ENCODE data around the gene FN1. TPM values are rescaled to one million over a fixed set of nuclear protein-coding genes. Genes with fewer than 3 reads are reported as not detected.

The FN1 gene
- total RNA-seq, 1 experiment from 2014 or later = 11.1 TPM

DNA sequence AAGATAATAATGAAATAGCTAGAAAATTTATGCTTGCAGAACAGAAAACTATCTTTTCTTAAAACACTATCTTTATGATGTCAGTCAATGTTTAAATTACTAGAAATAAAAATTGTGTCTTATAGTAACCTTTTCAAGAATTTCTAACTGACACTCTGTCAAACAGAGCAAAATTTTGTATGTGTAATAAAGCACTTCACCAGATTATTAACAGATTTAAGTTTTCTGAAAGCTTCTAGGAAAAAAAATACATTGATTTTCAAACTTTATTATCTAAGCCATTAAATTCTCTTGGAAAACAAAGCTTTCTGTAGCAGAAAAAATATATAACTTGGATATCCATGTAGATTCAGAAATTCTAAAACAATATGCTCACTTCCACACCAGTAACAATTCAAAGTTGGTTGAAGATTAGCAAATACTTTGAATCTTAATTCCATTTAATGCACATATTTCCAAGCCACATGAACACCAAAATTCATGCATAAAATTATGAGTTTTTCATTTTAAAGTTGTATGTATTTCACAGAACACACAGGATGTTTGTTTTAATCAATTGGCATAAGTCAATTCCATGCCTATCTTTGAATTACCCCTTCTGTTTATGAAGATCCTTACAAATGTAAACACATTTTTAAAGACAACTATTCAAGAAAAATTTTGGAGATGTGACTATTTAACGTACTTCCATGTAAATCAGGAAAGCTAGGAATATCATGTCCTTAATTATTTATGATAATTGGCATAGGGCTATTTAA is 19.9 kb downstream of the FN1 start:
- Histone ChIP-seq H3K27ac (ENCODE audit: low read depth, low read length) (no peak overlapping the region), H2AFZ (ENCODE audit: low read depth, low read length, poor library complexity, severe bottlenecking) (no peak overlapping the region), H3K9ac (ENCODE audit: low read length) (no peak overlapping the region), H3K36me3 (ENCODE audit: control insufficient read depth in 1 of 2, insufficient read depth in 2 of 2, low read length in 2 of 2) (no peaks in the 10 kb centered on the region), H3K9me2 (ENCODE audit: insufficient read depth) (no peaks in the 10 kb centered on the region), H3K79me2 (ENCODE audit: insufficient read depth, low read length) (no peaks in the 10 kb centered on the region), H3K27me3 (ENCODE audit: insufficient read depth, low read length) (peaks cover 4% of the 10 kb centered on the region; the same call in 1 of the 2 replicates), H3K9me3 (ENCODE audit: control insufficient read depth in 1 of 2, insufficient read depth in 1 of 2, low read depth in 1 of 2, low read length in 2 of 2) (no peaks in the 10 kb centered on the region), H3K4me1 (ENCODE audit: control insufficient read depth in 1 of 2, insufficient read depth in 2 of 2, low read length in 2 of 2) (peaks cover 5 to 11% of the 10 kb centered on the region in 2 experiments; a peak in 3 of 4 replicates), H4K20me1 (ENCODE audit: insufficient read depth) (no peaks in the 10 kb centered on the region), H3K4me2 (ENCODE audit: low read length) (no peak overlapping the region), H3K4me3 (replicated peaks in 1 of 2; ENCODE audit: low read depth in 1 of 2, low read length in 2 of 2) (no peak overlapping the region)
- intact Hi-C loops (cut with micrococcal nuclease) = no loop called here
- ATAC-seq (no peak), DNase-seq (ENCODE audit: low read depth, low spot score) (no peak)
- ChIA-PET POLR2A (no interaction called here), CTCF (interaction anchor here (0.8 kb wide), 1 partner anchor 8 kb away, joined by 3 read pairs; no protein-coding TSS in a partner anchor), RAD21 (ENCODE audit: low non-redundant PET in 1 of 2, low total read pairs in 2 of 2, uncharacterized antibody in 2 of 2, unreplicated experiment in 2 of 2) (no interaction called here)
- TF ChIP-seq SRF (IDR thresholded peaks at IDR 0.05; ENCODE audit: low read depth) = no peak
- TF ChIP-seq, protein P1, sequence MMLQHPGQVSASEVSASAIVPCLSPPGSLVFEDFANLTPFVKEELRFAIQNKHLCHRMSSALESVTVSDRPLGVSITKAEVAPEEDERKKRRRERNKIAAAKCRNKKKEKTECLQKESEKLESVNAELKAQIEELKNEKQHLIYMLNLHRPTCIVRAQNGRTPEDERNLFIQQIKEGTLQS (IDR thresholded peaks at IDR 0.05) = no peak
- TF ChIP-seq, protein P2, sequence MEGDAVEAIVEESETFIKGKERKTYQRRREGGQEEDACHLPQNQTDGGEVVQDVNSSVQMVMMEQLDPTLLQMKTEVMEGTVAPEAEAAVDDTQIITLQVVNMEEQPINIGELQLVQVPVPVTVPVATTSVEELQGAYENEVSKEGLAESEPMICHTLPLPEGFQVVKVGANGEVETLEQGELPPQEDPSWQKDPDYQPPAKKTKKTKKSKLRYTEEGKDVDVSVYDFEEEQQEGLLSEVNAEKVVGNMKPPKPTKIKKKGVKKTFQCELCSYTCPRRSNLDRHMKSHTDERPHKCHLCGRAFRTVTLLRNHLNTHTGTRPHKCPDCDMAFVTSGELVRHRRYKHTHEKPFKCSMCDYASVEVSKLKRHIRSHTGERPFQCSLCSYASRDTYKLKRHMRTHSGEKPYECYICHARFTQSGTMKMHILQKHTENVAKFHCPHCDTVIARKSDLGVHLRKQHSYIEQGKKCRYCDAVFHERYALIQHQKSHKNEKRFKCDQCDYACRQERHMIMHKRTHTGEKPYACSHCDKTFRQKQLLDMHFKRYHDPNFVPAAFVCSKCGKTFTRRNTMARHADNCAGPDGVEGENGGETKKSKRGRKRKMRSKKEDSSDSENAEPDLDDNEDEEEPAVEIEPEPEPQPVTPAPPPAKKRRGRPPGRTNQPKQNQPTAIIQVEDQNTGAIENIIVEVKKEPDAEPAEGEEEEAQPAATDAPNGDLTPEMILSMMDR (IDR thresholded peaks at IDR 0.05 in 2 of 3, conservative IDR thresholded peaks at IDR 0.05 in 1 of 3; ENCODE audit: borderline replicate concordance in 1 of 3, insufficient read depth in 1 of 3, low read depth in 2 of 3, low read length in 2 of 3) = no peak
- BruUV-seq (replicated peaks) = no TSS peak

DNA sequence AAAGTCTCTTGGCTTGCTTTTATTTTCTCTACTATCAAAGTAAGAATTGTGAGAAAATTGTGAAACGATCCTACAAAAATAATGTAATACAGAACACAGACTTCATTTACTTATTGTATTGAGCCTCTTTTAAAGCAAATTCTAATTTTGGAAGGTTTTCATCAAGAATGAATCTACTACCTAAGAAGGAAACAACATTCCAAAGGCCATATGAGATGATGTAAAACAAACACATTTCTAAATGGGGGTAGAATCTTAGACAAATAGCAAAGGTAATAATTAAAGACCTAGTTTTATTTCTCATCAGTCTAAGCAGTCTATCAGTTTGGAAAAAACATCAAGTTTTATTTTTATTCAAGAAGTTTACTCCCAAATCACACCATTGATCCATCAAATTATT is 20.6 kb downstream of the FN1 start:
- Histone ChIP-seq H3K4me3 (replicated peaks in 1 of 2; ENCODE audit: low read depth in 1 of 2, low read length in 2 of 2) (no peak overlapping the region), H3K4me2 (ENCODE audit: low read length) (no peak overlapping the region), H3K27me3 (ENCODE audit: insufficient read depth, low read length) (peaks cover 4% of the 10 kb centered on the region; the same call in 1 of the 2 replicates), H4K20me1 (ENCODE audit: insufficient read depth) (no peaks in the 10 kb centered on the region), H3K79me2 (ENCODE audit: insufficient read depth, low read length) (no peaks in the 10 kb centered on the region), H3K4me1 (ENCODE audit: control insufficient read depth in 1 of 2, insufficient read depth in 2 of 2, low read length in 2 of 2) (peaks cover 7 to 19% of the 10 kb centered on the region in 2 experiments), H2AFZ (ENCODE audit: low read depth, low read length, poor library complexity, severe bottlenecking) (no peak overlapping the region), H3K9ac (ENCODE audit: low read length) (no peak overlapping the region), H3K27ac (ENCODE audit: low read depth, low read length) (no peak overlapping the region), H3K9me2 (ENCODE audit: insufficient read depth) (no peaks in the 10 kb centered on the region), H3K9me3 (ENCODE audit: control insufficient read depth in 1 of 2, insufficient read depth in 1 of 2, low read depth in 1 of 2, low read length in 2 of 2) (no peaks in the 10 kb centered on the region), H3K36me3 (ENCODE audit: control insufficient read depth in 1 of 2, insufficient read depth in 2 of 2, low read length in 2 of 2) (no peaks in the 10 kb centered on the region)
- BruUV-seq (replicated peaks) = no TSS peak
- ChIA-PET CTCF (interaction anchor here (0.8 kb wide), 1 partner anchor 8 kb away, joined by 3 read pairs; no protein-coding TSS in a partner anchor), POLR2A (no interaction called here), RAD21 (ENCODE audit: low non-redundant PET in 1 of 2, low total read pairs in 2 of 2, uncharacterized antibody in 2 of 2, unreplicated experiment in 2 of 2) (no interaction called here)
- DNase-seq (ENCODE audit: low read depth, low spot score) = no peak
- intact Hi-C loops (cut with micrococcal nuclease) = no loop called here
- ATAC-seq = no peak
- no peak for TF ChIP-seq POLR2AphosphoS5 (IDR thresholded peaks at IDR 0.05; ENCODE audit: low read depth, low read length)
- TF ChIP-seq, protein P3, sequence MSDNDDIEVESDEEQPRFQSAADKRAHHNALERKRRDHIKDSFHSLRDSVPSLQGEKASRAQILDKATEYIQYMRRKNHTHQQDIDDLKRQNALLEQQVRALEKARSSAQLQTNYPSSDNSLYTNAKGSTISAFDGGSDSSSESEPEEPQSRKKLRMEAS (IDR thresholded peaks at IDR 0.05) = no peak
- TF ChIP-seq, protein P4, sequence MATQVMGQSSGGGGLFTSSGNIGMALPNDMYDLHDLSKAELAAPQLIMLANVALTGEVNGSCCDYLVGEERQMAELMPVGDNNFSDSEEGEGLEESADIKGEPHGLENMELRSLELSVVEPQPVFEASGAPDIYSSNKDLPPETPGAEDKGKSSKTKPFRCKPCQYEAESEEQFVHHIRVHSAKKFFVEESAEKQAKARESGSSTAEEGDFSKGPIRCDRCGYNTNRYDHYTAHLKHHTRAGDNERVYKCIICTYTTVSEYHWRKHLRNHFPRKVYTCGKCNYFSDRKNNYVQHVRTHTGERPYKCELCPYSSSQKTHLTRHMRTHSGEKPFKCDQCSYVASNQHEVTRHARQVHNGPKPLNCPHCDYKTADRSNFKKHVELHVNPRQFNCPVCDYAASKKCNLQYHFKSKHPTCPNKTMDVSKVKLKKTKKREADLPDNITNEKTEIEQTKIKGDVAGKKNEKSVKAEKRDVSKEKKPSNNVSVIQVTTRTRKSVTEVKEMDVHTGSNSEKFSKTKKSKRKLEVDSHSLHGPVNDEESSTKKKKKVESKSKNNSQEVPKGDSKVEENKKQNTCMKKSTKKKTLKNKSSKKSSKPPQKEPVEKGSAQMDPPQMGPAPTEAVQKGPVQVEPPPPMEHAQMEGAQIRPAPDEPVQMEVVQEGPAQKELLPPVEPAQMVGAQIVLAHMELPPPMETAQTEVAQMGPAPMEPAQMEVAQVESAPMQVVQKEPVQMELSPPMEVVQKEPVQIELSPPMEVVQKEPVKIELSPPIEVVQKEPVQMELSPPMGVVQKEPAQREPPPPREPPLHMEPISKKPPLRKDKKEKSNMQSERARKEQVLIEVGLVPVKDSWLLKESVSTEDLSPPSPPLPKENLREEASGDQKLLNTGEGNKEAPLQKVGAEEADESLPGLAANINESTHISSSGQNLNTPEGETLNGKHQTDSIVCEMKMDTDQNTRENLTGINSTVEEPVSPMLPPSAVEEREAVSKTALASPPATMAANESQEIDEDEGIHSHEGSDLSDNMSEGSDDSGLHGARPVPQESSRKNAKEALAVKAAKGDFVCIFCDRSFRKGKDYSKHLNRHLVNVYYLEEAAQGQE (IDR thresholded peaks at IDR 0.05; ENCODE audit: low read depth) = no peak
- TF ChIP-seq ELF1 (IDR thresholded peaks at IDR 0.05; ENCODE audit: borderline replicate concordance, low read depth) = no peak
- no peak for TF ChIP-seq SIN3A (IDR thresholded peaks at IDR 0.05; ENCODE audit: low read depth)
- TF ChIP-seq JUND (IDR thresholded peaks at IDR 0.05) = no peak
- no peak for TF ChIP-seq POLR2A (IDR thresholded peaks at IDR 0.05; ENCODE audit: borderline replicate concordance, extremely low read depth, insufficient read depth, insufficient read length)
- no peak for TF ChIP-seq ZNF274 (IDR thresholded peaks at IDR 0.05; ENCODE audit: low read depth, low read length)
- TF ChIP-seq FOSL1 (IDR thresholded peaks at IDR 0.05; ENCODE audit: low read depth) = no peak
- no peak for TF ChIP-seq RAD21 (IDR thresholded peaks at IDR 0.05; ENCODE audit: low read depth)
- no peak for TF ChIP-seq ZFX (IDR thresholded peaks at IDR 0.05)
- TF ChIP-seq CEBPB (IDR thresholded peaks at IDR 0.05; ENCODE audit: low read depth) = no peak
- no peak for TF ChIP-seq EZH2phosphoT487 (IDR thresholded peaks at IDR 0.05; ENCODE audit: borderline replicate concordance)
